Fibroblast of villous mesenchyme (primary cell): ENCODE data around the gene MID1. TPM values are rescaled to one million over a fixed set of nuclear protein-coding genes. Genes with fewer than 3 reads are reported as not detected.

ENCODE experiments used
- DNase-seq: peaks from one replicate; pipeline ENCODE4 v3.0.0-alpha.2; 2010; ENCODE audit warnings: low read depth
- H3K4me3 ChIP-seq: 2 replicates; pipeline ENCODE4 v1.5.1; 2011; ENCODE audit warnings: low read depth, mild to moderate bottlenecking, low read length
- total RNA-seq: library from RNA; depleted of rRNA; stranded (reverse); fragments of >200 nt; gene quantifications from 2 replicates; pipeline ENCODE4 v1.2.3, GENCODE V29; 2012
- TF ChIP-seq, protein P1 (sequence below): IDR thresholded peaks from 2 replicates; pipeline ENCODE4 v1.5.1; 2012; ENCODE audit warnings: low read depth, mild to moderate bottlenecking, low read length; ENCODE audit not compliant: insufficient read depth

MID1 gene
- total RNA-seq, 1 donor = 16.4 TPM

- no peak overlapping the region for H3K4me3 ChIP-seq
- TF ChIP-seq, protein P1, sequence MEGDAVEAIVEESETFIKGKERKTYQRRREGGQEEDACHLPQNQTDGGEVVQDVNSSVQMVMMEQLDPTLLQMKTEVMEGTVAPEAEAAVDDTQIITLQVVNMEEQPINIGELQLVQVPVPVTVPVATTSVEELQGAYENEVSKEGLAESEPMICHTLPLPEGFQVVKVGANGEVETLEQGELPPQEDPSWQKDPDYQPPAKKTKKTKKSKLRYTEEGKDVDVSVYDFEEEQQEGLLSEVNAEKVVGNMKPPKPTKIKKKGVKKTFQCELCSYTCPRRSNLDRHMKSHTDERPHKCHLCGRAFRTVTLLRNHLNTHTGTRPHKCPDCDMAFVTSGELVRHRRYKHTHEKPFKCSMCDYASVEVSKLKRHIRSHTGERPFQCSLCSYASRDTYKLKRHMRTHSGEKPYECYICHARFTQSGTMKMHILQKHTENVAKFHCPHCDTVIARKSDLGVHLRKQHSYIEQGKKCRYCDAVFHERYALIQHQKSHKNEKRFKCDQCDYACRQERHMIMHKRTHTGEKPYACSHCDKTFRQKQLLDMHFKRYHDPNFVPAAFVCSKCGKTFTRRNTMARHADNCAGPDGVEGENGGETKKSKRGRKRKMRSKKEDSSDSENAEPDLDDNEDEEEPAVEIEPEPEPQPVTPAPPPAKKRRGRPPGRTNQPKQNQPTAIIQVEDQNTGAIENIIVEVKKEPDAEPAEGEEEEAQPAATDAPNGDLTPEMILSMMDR = no peak
- DNase-seq = no peak
Measured at GRCh38 chrX:10482708-10483107, 137.7 kb downstream of the MID1 start.

GRCh38 chrX:10482261-10482660, 138.1 kb downstream of the MID1 start:
- no peak for DNase-seq
- TF ChIP-seq, protein P1 = no peak
- H3K4me3 ChIP-seq = no peak overlapping the region

GRCh38 chrX:10480861-10481260, 139.5 kb downstream of the MID1 start:
- H3K4me3 ChIP-seq = no peak overlapping the region
- DNase-seq = no peak

GRCh38 chrX:10479508-10479907, 140.9 kb downstream of the MID1 start:
- TF ChIP-seq, protein P1 = no peak
- DNase-seq = no peak
- H3K4me3 ChIP-seq = no peak overlapping the region

More at GRCh38 chrX:10480861-10481260, 139.5 kb downstream of the MID1 start:
- TF ChIP-seq, protein P1 = no peak

GRCh38 chrX:10477525-10477924, 142.9 kb downstream of the MID1 start:
- DNase-seq = no peak
- H3K4me3 ChIP-seq = no peak overlapping the region
- TF ChIP-seq, protein P1 = no peak

- H3K4me3 ChIP-seq = no peak overlapping the region
- TF ChIP-seq, protein P1 = no peak
- no peak for DNase-seq
Measured at GRCh38 chrX:10474913-10475568, 145.3 kb downstream of the MID1 start.

DNA sequence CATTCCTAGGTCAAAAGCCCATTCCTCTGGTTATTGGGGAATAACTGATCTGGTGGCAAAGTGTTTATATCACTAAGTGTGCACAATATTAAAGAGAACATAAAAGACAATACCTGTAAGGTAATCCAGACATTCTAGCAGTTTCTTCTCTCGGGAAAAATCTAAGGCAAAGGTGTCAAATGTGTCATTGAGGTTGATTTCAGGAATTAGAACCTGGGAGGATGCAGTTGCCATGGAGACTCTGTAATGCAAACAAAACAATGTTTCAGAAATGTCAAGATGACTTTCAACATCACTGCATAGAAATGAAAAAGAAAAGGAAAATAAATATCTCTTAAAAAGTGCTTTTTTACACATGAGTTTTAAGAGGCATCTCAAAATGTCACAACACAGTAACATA, 145.9 kb downstream of the MID1 start:
- DNase-seq = no peak
- TF ChIP-seq, protein P1 = no peak
- H3K4me3 ChIP-seq = no peak overlapping the region
